ENCODE measurements around the gene PLEKHM1.
"Not testable (repeated sequence)": the region's sequence is repeated elsewhere in the genome, so short reads cannot be mapped to it uniquely, and the experiment has no call there.

GRCh38 chr17:45538168-45538567, 47.6 kb upstream of the PLEKHM1 start:
- TF ChIP-seq, protein P1, sequence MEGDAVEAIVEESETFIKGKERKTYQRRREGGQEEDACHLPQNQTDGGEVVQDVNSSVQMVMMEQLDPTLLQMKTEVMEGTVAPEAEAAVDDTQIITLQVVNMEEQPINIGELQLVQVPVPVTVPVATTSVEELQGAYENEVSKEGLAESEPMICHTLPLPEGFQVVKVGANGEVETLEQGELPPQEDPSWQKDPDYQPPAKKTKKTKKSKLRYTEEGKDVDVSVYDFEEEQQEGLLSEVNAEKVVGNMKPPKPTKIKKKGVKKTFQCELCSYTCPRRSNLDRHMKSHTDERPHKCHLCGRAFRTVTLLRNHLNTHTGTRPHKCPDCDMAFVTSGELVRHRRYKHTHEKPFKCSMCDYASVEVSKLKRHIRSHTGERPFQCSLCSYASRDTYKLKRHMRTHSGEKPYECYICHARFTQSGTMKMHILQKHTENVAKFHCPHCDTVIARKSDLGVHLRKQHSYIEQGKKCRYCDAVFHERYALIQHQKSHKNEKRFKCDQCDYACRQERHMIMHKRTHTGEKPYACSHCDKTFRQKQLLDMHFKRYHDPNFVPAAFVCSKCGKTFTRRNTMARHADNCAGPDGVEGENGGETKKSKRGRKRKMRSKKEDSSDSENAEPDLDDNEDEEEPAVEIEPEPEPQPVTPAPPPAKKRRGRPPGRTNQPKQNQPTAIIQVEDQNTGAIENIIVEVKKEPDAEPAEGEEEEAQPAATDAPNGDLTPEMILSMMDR (IDR thresholded peaks at IDR 0.05), result not testable (repeated sequence)
- TF ChIP-seq POLR2A (IDR thresholded peaks at IDR 0.05), result not testable (repeated sequence)

Measured in Peyer's patch (tissue), 4 donors.